NCI-H2107 treated with DMSO at 0.1 percent for 48 hours (cell line): Measurements from ENCODE around the gene RTL5.

Experiments used
- DNase-seq: peaks from one replicate; lab custom pipeline; 2025; ENCODE audit not compliant: unreplicated experiment; lab: John Stamatoyannopoulos, UW

Gene RTL5

GRCh38 chrX:72130156-72130761 is 1.5 kb downstream of the RTL5 start:
- no peak for DNase-seq

GRCh38 chrX:72129661-72130060 is 2.1 kb downstream of the RTL5 start:
- no peak for DNase-seq

- peak; percentile 19 for DNase-seq
These were observed 2.8 kb downstream of the RTL5 start for GRCh38 chrX:72128881-72129280.

- no peak for DNase-seq
These were observed 3.4 kb downstream of the RTL5 start for GRCh38 chrX:72128183-72128834.

GRCh38 chrX:72127332-72127731 is 4.4 kb downstream of the RTL5 start:
- no peak for DNase-seq

- peak; percentile 73 for DNase-seq
These were observed 5.1 kb downstream of the RTL5 start for GRCh38 chrX:72126539-72127140.

GRCh38 chrX:72126048-72126415 is 5.7 kb downstream of the RTL5 start:
- DNase-seq: no peak

GRCh38 chrX:72125331-72126047 is 6.2 kb downstream of the RTL5 start:
- no peak for DNase-seq

GRCh38 chrX:72124540-72125201 is 7.0 kb downstream of the RTL5 start:
- DNase-seq: no peak

GRCh38 chrX:72123471-72124185 is 8.1 kb downstream of the RTL5 start:
- no peak for DNase-seq

GRCh38 chrX:72122621-72123337 is 8.9 kb downstream of the RTL5 start:
- DNase-seq: no peak

GRCh38 chrX:72121383-72121782 is 10.3 kb downstream of the RTL5 start:
- peak; percentile 7 for DNase-seq

GRCh38 chrX:72120837-72121236 is 10.9 kb downstream of the RTL5 start:
- no peak for DNase-seq

GRCh38 chrX:72117636-72118210 is 14.0 kb downstream of the RTL5 start:
- no peak for DNase-seq

- DNase-seq: no peak
These were observed 16.3 kb downstream of the RTL5 start for GRCh38 chrX:72115380-72115779.

GRCh38 chrX:72114807-72115206 is 16.9 kb downstream of the RTL5 start:
- DNase-seq: no peak

GRCh38 chrX:72114306-72114705 is 17.4 kb downstream of the RTL5 start:
- DNase-seq: no peak

GRCh38 chrX:72113461-72113860 is 18.3 kb downstream of the RTL5 start:
- no peak for DNase-seq

GRCh38 chrX:72110876-72111708 is 20.6 kb downstream of the RTL5 start:
- DNase-seq: no peak
